Thyroid gland (tissue), 4 donors: ENCODE results near the gene OSBP2. TPM values are rescaled to one million over a fixed set of nuclear protein-coding genes. Genes with fewer than 3 reads are reported as not detected.

Source experiments
- DNase-seq, 2 donors: peaks; one replicate each; pipeline ENCODE4 v3.0.0-alpha.2; 2019
- H3K27ac ChIP-seq, 3 donors: fragments of 200-600 bp; sonication (generic); 1 replicate in 2 of 3; 2 replicates in 1 of 3; pipeline ENCODE4 v1.5.1; 2016 to 2019; ENCODE audit warnings: mild to moderate bottlenecking in 1 of 3, moderate library complexity in 1 of 3
- H3K27me3 ChIP-seq: fragments of 200-600 bp; sonication (generic); one replicate; pipeline ENCODE4 v1.5.1; 2019
- H3K36me3 ChIP-seq, 2 donors: fragments of 200-600 bp; sonication (generic); one replicate each; pipeline ENCODE4 v1.5.1; 2016 to 2019
- H3K4me1 ChIP-seq, 2 donors: fragments of 200-600 bp; sonication (generic); one replicate each; pipeline ENCODE4 v1.5.1; 2017 to 2019
- H3K4me3 ChIP-seq, 3 donors: fragments of 200-600 bp; sonication (generic); replicated peaks in 1 of 3; 1 replicate in 2 of 3; 2 replicates in 1 of 3; pipeline ENCODE4 v1.5.1; 2016; ENCODE audit warnings: mild to moderate bottlenecking in 1 of 3
- H3K9me3 ChIP-seq: fragments of 200-600 bp; sonication (generic); one replicate; pipeline ENCODE4 v1.5.1; 2017
- POLR2A ChIP-seq, 2 donors: fragments of 450-650 bp; IDR thresholded peaks; one replicate each; pipeline ENCODE4 v1.6.1; 2017; ENCODE audit warnings: antibody characterized with exemption in 2 of 2, mild to moderate bottlenecking in 2 of 2, moderate library complexity in 1 of 2
- WGBS, 2 donors: methylation state at CpG; one replicate each; pipeline ENCODE4 v1.1.5; 2017; 5-methylcytosine and 5-hydroxymethylcytosine counted together
- intact Hi-C: fragments of 100-400 bp; cut with DNase I; formaldehyde crosslinking; loops from one replicate; pipeline ENCODE4 v1.15.1; 2023
- total RNA-seq, 4 donors: library from RNA; depleted of rRNA; stranded (reverse); fragments of >200 nt; gene quantifications; one replicate each; pipeline ENCODE4 v1.2.3, GENCODE V29; 2016
- TF ChIP-seq, protein P1 (sequence below), 6 experiments: fragments of 200-600 bp in 3 of 6; fragments of 450-650 bp in 3 of 6; sonication (generic) in 3 of 6; IDR thresholded peaks; one replicate each; pipeline ENCODE4 v1.5.1; 2016 to 2019; ENCODE audit warnings: antibody characterized with exemption in 6 of 6, mild to moderate bottlenecking in 2 of 6, inconsistent platforms in 1 of 6, moderate library complexity in 1 of 6

Gene OSBP2
- total RNA-seq, 4 donors from 2014 or later = 7.8 to 13.4 (median 11.5) TPM

DNA sequence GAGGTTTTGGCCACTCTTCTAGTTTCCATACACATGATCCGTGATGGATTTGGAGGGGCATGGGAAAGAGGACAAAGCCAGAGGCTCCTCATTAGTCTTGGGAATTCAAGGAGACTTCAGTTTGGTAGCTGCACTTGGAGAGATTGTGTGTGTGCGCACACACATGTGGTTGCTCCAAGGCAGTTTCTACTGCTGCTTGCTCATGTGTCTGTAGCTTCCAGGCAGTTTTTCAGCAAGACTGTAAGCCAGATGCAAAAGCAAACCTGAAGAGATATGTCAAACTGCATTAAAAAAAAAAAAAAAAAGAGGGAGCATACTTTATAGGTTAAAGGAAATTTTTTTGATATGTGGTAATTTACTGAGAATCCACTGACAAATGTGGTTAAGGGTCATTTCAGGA is 95.7 kb downstream of the OSBP2 start:
- Histone ChIP-seq H3K27ac (no peak overlapping the region), H3K27me3 (no peaks in the 10 kb centered on the region), H3K36me3 (no peaks in the 10 kb centered on the region), H3K9me3 (no peaks in the 10 kb centered on the region), H3K4me3 (no peak overlapping the region), H3K4me1 (no peaks in the 10 kb centered on the region)
- intact Hi-C loops = no loop called here
- no peak for DNase-seq
- 81 to 89% methylated on average over 2 of the region's 2 CpGs for WGBS, 2 donors
- no peak for TF ChIP-seq POLR2A (IDR thresholded peaks at IDR 0.05)
- TF ChIP-seq, protein P1, sequence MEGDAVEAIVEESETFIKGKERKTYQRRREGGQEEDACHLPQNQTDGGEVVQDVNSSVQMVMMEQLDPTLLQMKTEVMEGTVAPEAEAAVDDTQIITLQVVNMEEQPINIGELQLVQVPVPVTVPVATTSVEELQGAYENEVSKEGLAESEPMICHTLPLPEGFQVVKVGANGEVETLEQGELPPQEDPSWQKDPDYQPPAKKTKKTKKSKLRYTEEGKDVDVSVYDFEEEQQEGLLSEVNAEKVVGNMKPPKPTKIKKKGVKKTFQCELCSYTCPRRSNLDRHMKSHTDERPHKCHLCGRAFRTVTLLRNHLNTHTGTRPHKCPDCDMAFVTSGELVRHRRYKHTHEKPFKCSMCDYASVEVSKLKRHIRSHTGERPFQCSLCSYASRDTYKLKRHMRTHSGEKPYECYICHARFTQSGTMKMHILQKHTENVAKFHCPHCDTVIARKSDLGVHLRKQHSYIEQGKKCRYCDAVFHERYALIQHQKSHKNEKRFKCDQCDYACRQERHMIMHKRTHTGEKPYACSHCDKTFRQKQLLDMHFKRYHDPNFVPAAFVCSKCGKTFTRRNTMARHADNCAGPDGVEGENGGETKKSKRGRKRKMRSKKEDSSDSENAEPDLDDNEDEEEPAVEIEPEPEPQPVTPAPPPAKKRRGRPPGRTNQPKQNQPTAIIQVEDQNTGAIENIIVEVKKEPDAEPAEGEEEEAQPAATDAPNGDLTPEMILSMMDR (IDR thresholded peaks at IDR 0.05) = no peak

DNA sequence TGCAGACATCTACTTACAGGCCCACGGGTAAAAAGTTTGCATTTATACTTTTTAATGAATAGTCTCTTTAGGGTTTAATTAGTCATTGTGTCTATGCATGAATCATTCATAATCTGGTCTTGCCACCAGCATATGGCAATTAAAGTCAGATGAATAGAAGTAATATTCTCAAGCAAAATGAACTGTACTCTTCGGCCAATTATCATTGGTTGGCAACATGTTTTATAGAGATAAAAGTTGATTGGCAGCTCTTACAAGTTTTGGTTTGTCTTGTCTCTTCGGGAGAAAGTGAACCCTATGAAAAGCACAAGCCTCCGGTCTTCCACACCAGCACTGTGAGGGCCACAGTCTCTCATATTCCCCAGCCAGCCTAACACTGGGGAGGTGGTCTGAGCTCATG is 97.8 kb downstream of the OSBP2 start:
- no peak for DNase-seq
- Histone ChIP-seq H3K27me3 (no peaks in the 10 kb centered on the region), H3K4me3 (no peak overlapping the region), H3K9me3 (no peaks in the 10 kb centered on the region), H3K36me3 (no peaks in the 10 kb centered on the region), H3K4me1 (no peaks in the 10 kb centered on the region), H3K27ac (no peak overlapping the region)
- WGBS, 2 donors = 81 to 96% methylated on average over 4 of the region's 4 CpGs
- intact Hi-C loops = no loop called here
- TF ChIP-seq POLR2A (IDR thresholded peaks at IDR 0.05) = no peak
- TF ChIP-seq, protein P1 (IDR thresholded peaks at IDR 0.05) = no peak

GRCh38 chr22:30795118-30795517 is 100.4 kb downstream of the OSBP2 start:
- 89 to 90% methylated on average over 2 of the region's 2 CpGs for WGBS, 2 donors
- Histone ChIP-seq H3K9me3 (no peaks in the 10 kb centered on the region), H3K4me1 (no peaks in the 10 kb centered on the region), H3K27ac (no peak overlapping the region), H3K36me3 (no peaks in the 10 kb centered on the region), H3K4me3 (no peak overlapping the region), H3K27me3 (no peaks in the 10 kb centered on the region)
- DNase-seq = no peak
- TF ChIP-seq, protein P1 (IDR thresholded peaks at IDR 0.05) = no peak
- no peak for TF ChIP-seq POLR2A (IDR thresholded peaks at IDR 0.05)
- intact Hi-C loops = no loop called here

GRCh38 chr22:30801695-30802094 is 107.0 kb downstream of the OSBP2 start:
- Histone ChIP-seq H3K4me1 (peaks cover 8 to 11% of the 10 kb centered on the region in 2 donors), H3K27me3 (no peaks in the 10 kb centered on the region), H3K9me3 (no peaks in the 10 kb centered on the region), H3K4me3 (no peak overlapping the region), H3K27ac (no peak overlapping the region), H3K36me3 (no peaks in the 10 kb centered on the region)
- 84 to 94% methylated on average over 3 of the region's 3 CpGs for WGBS, 2 donors
- TF ChIP-seq, protein P1 (IDR thresholded peaks at IDR 0.05) = no peak
- TF ChIP-seq POLR2A (IDR thresholded peaks at IDR 0.05) = no peak
- no peak for DNase-seq
- intact Hi-C loops = no loop called here

- Histone ChIP-seq H3K27me3 (no peaks in the 10 kb centered on the region), H3K4me3 (no peak overlapping the region), H3K36me3 (no peaks in the 10 kb centered on the region), H3K4me1 (peaks cover 8 to 11% of the 10 kb centered on the region in 2 donors), H3K9me3 (no peaks in the 10 kb centered on the region), H3K27ac (no peak overlapping the region)
- intact Hi-C loops = no loop called here
- WGBS, 2 donors = 7 to 29% methylated on average over 7 to 26 of the region's 85 CpGs
- peak; percentile 85 to 91 for DNase-seq
- TF ChIP-seq POLR2A (IDR thresholded peaks at IDR 0.05) = no peak
- TF ChIP-seq, protein P1 (IDR thresholded peaks at IDR 0.05) = peak in 5 of 6 experiments; percentile 27 to 75 (median 53)
These were observed 107.8 kb downstream of the OSBP2 start for GRCh38 chr22:30802202-30803166.
